ENCODE measurements around the gene SORT1.
A peak's percentile ranks its signal among the peaks of the same experiment; 100 is the strongest.
"Not testable (repeated sequence)": the region's sequence is repeated elsewhere in the genome, so short reads cannot be mapped to it uniquely, and the experiment has no call there.

SORT1 gene

DNA sequence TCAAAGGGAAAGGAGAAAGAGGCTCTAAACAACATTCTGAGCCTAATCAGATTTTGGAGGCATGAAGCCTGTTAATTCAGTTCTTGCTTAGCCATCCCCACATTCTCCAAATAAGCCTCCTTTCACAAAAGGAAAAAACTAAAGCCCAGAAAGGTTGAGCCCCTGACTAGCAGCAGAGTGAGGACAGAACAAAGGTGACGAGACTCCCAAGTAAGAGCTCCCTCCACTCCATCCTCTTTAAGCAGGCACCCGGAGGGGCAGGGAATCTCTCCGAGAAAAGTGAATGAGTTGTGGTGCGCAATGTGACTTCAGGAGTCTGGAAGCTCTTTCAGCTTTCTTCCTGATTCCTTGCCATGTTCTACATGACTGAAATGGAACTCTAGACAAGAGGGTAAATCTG lies 47.5 kb downstream of the SORT1 start:
- DNase-seq: no peak

DNA sequence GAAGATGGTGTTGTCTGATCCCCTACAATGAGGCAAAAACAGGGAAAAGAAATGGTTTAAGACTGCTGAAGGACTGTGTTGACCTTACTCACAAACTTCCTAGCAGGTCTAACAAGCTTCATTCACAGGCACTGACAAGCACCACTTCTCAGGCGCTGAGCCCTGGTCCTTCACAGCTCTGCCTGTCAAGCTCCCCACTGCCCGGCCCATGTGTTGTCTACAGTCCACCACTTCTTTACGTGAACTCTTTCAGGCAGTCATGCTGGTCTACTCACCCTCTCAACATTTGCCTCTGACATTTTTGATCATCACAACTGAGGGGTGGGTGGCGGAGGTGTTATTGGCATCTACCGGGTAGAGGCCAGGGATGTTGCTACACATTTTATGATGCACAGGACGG lies 50.2 kb downstream of the SORT1 start:
- DNase-seq: no peak

DNA sequence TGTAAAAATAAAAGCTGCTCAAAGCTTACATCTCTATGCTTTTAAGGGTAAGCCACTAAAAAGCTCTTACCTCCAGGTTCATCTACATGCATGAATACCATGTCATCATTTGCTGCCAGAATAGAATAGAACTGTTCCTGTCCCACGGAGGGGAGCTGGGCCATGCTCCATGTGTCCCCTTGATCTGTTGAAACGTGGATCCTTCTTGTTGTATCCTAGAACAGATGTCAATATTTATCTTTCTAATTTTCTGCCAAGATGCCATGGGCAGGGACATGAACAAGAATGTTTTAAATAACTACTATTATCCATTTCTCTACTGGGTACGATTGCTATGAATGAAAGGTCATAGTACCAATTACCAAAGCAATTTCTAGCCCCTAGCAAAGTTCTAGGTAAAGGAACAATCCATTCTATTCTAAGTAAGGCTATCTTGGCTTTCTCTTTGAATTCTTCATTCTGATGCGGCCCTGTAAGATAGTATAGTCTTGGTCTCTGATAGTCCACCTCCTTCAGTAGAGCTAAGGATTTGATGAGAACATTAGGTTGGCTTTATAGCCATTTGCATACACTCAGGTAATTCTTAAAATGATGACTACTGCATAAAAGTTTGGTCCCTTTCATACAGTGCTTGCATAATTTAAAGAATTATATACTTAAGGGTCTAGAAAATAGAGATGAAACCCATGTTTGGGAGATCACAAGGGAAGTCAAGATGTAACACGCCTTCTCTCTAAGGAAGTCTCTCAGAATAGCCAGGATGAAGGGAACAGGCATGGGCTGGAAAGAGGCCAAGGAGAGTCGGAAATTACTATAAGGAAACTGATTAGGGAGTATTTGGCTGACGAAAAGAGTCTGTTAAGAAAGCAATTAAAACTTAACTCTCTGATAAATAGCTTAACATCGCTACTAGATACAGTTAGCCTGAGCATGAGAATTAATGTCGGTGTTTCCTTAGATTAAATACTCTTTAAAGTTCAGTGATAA lies 55.5 kb downstream of the SORT1 start:
- no peak for DNase-seq

DNA sequence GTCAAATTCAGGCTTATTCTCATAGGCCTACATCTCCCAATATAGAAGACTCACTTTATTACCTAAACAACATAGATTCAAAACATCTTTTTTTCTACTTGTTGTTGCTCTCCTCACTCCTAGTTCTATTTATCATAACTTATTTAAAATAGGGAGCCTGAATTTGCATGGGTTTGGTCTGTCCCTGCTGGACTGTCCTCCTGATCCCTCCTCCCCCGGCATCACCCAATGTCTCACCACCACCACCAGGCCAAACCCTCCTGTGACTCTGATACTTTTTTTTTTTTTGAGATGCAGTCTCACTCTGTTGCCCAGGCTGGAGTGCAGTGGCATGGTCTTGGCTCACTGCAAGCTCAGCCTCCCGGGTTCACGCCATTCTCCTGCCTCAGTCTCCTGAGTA lies 59.1 kb downstream of the SORT1 start:
- DNase-seq: no peak

DNA sequence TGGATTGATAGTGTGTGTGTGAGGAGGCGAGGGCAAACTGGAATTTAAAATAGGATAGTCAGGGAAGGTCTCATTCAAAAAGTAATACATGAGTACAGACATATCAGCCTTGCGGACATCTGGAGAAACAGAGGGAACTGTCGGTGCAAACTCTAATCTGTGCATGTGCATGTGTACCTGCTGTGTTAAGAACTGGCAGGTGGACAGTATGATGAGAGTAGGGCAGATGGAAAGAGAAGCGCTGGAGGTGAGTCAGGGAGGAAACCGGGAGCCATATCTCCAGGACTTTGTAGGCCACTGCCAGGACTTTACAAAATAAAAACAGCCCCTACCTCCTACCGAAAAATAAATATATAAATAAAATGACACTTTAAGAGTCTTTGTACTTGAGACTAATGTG lies 59.6 kb downstream of the SORT1 start:
- no peak for DNase-seq

DNA sequence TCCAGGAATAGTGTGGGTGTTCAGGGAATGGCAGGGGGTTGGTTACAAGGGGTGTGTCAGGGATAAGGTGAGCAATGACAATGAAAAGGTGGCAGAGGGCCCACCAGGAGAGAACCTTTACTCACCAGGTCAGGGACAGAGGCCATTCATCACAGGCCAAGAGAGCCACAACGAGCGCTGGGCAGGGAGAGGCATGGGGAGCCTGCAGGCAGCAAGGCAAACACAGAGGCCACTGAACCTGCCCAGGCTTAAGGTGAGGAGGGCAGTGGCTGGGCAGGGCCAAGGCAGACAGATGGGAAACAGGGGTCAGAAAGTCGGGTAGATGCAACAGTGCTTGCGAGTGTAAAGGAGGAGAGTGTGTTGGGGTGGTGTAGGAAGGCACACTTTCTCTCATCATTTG lies 62.6 kb downstream of the SORT1 start:
- DNase-seq: no peak

DNA sequence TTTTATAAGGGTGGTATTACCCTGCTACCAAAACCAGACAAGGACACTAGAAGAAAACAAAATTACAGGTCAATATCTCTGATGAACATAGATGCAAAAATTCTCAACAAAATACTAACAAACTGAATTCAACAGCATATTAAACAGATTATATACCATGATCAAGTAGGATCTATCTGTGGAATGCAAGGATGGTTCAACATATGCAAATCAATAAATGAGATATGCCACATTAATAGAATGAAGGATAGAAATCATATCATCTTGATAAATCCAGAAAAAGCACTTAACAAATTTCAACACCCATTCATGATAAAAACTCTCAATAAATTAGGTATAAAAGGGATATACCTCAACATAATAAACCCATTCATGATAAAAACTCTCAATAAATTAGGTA lies 66.6 kb downstream of the SORT1 start:
- no peak for DNase-seq

DNA sequence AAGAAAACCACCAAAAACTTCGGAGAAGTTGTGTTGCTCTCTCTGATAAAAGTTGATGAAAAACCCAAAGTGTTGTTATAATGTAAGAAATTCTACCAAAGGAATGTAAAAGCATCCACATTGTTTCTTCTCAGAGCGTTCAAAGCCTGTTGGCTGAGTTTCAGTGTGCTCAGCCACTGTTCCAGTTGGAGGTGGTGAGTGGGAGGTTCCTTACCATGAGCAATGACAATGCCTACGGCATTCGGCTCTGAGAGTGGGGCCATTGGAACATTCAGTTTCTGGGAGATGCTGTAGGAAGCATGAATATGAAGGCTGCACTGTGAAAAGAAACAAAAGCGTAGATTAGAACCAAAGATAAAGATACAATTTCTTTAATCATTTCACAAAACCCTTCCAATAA lies 70.4 kb downstream of the SORT1 start:
- peak in 21 of 56 donors; percentile 10 to 76 (median 30) for DNase-seq

DNA sequence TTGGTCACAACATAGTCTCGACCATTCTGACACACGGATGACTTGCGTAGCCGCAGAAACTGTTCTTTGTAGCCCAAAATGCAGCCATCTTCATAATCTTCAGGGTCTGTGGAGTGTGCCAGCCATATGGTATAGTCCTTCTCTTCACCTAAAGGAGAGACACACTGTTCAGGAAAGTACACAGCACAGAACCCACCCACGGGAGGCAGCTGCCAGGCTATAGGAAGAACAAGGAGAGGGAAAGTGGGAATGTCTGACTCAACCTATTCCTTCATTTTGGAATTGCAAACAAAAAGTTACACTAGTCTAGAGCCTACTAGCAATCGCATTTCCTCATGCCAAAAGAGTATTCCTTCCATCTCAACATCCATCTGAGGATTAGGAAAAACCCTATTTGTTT lies 74.7 kb downstream of the SORT1 start:
- DNase-seq: no peak

DNA sequence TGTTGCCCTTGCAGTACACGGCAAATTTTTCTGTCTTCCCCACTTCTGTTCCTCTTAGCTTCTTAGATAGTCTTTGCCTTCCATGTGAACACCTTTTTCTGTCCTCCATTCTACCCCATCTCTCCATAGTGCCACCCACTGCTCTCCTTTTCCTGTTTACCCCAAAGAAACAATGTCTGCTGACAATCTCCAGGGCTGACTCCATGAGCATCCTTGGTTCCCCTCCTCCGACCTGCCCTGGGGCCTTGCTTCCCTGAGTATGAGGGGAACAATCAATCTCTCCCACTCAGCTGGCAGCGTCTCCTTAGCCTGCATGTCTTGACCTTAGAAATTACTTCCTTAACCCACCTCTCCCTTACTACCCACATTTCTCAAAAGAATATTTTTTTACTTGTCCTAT lies 78.6 kb downstream of the SORT1 start:
- no peak for DNase-seq

DNA sequence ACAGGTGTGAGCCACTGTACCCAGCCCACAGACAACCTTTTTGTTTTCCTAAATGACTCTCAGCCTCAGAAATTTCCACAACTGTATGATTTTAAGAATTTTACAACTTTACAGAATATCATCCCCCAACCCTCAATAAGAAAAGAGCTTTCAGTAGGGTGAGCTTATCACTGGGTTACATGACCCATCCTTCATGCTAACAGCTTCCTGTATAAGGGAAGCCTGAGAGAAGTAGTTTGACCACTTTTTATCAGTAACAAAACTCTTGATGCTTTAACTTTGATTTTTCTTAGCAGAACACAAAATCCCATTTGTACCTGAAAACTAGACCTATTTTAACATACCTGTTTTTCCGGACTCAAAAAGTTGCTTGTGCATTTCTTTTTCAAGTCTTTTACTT lies 81.2 kb downstream of the SORT1 start:
- no peak for DNase-seq

DNA sequence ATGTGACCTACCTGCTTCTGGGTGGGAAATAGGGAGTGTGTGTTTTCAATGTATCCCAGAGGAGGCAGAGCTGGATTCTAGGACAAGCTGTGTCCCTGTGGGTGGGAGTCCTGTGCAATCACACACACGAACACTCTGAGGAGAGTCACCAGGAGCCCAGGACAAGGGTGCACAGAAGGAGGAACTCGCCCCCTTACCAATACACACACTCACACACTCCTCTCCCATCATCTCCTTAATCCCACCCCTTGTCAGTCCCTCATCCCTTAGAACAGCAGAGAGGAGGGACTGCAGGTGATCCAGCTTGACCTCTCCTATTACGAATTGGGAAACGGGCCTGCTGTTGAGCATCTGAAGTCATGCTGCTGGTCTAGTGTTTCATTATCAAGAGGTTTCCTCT lies 82.4 kb downstream of the SORT1 start:
- no peak for DNase-seq

DNA sequence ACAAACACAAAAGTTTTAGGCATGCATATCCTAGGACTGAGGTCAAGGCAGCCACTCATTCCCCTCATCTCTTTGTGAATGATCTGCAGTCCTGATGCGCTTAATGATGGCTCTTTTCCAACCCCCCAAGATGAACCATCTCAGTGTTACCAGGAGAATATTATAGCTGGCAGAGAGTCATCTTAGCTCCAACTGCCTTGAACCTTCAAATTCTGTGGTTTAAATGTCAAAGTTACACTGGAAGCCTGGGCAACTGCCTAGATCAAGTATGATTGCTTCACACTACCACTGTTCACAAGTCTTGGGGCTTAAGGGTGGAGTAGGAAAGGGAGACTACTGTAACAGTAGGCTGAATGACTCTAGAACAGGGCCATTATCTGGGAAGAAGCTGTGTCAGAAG lies 82.9 kb downstream of the SORT1 start:
- DNase-seq: no peak

DNA sequence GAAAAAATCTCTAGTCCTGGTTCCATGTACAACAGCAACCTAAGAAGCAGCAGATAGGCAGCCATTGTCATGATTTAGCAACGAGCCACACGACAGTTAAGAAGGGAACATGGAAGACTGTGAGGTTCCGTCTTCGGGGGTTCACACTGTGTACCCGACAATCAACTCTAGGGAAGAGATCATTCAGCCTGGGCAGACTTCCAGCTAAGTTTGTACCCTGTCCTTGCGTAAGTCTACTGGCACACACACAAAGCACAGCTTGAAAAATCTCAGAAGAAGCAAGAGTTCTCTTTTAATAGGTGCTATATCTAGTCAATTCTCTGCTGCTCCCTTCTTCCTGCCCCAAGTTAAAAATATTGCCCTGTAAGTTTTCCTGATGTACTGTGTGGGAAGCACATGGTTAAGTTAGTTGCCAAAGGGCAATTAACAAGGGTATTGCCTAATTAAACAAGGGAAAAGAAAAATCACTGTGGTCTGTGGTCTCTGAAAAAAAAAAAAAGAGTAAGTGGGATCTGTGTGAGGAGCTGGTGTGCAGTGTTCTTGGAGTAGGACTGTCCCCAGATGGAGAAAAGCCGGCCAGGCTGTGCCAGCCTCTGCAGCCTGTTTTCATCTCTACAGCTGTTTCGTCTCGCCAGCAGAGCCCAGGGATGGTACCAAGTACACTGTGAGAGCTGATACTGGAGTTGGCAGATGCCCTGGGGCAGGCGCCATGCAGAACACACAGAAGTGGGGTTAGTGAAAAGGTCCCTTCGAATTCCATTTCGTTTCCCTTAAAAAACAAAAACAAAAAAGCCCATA lies 84.5 kb downstream of the SORT1 start:
- DNase-seq: peak in 48 of 56 donors; percentile 18 to 93 (median 77)

DNA sequence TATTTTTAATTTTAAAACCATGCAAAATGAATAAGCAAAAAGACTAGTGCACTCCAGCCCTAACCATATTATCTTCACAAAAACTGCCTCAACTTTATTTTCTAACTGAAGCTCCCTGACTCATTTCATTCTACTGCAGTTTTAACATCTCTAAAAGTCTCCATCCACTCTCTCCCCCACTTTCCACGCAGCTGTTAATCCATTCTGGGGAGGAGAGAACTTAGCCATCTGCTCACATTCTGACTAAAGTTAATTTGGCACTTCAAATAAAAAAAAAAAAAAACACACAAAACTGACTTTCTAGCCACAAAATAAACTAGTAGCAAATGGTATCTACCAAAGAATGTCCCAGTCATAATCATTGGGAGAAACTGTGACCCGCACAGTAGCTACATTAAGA lies 85.5 kb downstream of the SORT1 start:
- no peak for DNase-seq

DNA sequence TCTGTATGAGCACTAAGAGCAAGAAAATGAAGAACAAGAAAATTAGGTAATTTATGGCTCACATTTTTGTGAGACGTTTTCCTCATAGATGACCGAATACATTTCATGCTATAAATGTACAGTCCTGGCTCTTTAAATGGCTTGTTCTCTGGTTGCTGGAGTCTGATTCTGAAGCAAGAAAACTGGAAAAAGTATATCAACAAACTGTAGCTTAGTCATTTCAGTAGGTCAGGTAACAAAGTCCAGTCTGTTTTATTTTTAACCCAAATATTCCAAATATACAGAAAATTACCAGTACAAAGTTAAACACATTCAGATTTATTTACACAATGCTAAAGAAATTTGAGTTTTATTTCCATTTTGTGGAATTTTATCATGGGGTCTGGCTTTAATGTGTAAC lies 88.4 kb downstream of the SORT1 start:
- DNase-seq: no peak

DNA sequence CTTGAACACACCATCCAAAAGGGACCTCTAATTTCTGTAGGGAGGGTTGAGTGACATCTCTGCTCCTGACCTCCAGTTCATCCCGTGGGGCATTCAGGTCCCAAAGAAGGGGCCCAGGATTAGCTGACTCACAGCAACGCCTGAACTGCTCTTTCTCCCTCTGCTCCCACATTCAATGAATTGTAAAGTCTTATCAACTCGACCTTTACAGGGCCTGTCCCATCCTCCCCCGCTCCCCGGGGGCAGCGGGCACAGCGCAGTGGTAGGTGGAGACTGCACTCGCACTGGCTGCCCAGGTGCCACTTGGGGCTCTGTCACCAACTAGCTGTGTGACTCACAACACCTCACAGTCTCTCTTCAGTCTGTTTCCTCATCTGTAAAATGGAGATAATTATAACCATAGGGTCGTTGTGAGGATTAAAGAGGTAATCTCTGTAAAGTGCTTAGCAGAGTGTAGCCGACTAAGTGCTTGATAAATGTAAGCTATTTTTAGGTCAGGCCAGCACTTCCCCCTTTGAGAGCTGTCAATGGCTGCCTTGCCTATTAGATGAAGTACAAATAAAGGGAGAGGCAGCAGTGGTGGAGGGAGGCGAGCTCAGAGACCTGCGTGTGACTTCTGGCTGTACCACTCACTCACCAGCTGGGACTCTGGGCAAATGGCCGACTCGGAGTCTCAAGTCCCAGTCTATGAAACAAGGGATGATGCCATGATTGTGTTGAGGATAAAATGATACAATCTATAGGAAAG lies 90.3 kb downstream of the SORT1 start:
- peak in 35 of 56 donors; percentile 16 to 69 (median 37) for DNase-seq

DNA sequence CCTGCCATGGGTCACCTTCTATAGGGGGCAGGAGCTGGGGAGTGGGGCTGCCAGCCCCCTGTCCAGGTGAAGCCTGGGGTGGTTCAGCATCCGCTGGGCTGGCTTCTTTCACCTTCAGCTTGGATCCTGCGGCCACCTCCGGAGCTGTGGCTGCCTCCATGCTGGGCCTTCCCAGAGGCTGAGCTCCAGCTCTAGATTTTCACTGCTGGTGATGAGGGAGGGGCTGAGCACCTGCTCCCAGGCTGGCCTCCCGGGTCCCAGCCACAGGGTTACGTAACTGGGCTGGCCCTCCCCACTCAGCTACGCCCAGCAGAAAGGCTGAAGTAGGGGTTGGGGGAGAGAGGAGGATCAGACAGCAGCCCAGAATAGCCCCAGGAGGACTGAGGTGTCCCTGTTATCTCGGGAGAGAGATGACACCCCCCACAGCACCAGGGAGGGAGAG lies 90.9 kb downstream of the SORT1 start, which contains the start of gene MYBPHL:
Gene MYBPHL, minus strand, starts transcription at position 180 of the 442 bp plus-strand sequence. Its CDS starts 20 bp downstream, at position 160.
- peak in 8 of 56 donors; percentile 19 to 43 (median 36) for DNase-seq

DNA sequence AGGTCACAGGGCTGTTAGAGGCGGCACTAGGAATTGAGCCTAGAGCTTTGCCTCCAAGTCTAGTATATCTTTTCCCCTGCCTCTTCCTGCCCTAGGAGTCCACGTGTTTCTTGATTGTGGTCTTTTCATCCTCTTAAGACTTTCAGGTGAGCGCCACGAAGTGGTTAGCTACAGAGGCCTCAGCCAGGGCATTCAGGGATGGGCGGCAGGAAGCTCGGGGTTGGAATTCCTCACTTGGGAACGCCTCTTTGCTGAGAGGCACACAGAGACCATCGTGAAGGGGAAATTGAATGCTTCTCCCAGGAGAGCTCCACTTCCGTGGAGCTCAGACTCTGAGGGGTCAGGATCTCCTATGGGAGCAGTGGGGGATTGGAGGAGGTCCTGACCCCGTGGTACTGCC lies 91.7 kb downstream of the SORT1 start:
- not testable (repeated sequence) for DNase-seq

DNA sequence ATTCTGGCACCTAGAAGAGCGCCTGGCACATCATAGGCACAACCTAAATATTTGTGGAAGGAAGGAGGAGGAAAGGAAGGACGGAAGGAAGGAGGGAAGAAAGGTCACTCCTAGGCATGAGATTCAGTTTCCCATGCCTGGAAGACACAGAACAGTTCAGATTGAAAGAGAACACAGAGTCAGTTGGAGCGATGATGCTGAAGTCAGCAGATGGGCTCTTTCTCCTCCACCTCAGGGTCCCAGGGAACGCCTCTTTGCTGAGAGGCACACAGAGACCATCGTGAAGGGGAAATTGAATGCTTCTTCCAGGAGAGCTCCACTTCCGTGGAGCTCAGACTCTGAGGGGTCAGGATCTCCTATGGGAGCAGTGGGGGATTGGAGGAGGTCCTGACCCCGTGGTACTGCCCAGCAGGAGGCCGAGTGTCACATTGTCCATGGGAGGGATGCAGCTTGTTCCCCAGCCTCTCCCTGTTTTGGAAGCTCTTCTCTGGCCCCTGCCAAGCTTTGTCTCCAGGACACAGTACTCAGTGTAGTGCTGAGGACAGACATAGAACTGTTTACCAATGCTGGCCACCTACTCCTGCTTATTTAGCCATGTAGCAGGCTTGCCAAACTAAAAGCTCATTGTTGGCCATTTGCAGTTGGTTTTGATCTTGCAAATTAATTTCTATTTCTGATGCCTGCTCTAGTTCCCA lies 93.3 kb downstream of the SORT1 start:
- DNase-seq: peak in 53 of 56 donors; percentile 28 to 92 (median 75)

DNA sequence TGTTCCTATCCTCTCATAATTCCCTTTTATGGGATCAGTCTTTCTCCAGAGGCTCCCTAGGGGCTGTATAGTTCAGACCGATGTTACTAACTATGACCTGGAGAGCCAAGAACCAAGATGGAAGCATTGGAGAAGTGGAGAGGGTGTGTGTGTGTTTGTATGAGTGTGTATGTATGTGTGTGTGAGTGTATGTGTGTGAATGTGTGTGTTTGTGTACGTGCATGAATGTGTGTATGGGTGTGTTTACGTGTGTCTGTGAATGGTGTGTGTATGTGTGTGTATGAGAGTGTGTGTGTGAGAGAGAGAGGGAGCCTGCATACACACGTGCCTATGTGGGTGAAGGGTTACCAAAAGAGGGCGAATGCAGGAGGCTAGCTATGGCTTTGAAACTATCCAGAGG lies 95.8 kb downstream of the SORT1 start:
- no peak for DNase-seq
